Measurements from ENCODE around the gene LCLAT1.

DNA sequence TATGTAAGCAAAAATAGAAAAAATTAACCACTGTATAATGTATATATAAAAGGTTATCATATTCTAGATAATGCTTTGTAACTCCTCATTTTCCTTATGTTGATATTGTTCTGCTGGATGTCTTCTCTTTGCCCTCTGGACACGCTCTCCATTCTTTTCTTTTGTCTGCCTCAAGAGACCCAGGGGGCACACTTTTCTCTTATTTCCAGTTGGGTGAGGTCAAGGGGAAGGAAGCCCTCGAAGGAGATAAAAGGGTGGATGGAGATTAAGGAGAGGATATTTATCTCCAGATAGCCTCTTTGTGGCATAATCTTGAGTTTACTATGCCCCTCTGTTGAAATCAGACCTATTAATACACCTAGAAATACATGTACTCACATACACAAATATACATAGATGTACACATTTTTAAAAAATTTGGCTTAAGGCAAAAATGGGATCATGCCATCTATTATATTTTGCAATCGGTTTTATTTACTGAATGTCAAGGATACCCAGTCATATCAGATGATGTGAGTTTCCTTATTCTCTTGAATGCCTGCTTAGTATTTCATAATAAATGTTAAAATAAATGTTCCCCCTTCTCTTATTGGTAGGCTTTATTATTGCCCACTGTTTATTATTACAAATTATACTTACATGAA, 65.3 kb downstream of the LCLAT1 start:
- TF ChIP-seq, protein P1, sequence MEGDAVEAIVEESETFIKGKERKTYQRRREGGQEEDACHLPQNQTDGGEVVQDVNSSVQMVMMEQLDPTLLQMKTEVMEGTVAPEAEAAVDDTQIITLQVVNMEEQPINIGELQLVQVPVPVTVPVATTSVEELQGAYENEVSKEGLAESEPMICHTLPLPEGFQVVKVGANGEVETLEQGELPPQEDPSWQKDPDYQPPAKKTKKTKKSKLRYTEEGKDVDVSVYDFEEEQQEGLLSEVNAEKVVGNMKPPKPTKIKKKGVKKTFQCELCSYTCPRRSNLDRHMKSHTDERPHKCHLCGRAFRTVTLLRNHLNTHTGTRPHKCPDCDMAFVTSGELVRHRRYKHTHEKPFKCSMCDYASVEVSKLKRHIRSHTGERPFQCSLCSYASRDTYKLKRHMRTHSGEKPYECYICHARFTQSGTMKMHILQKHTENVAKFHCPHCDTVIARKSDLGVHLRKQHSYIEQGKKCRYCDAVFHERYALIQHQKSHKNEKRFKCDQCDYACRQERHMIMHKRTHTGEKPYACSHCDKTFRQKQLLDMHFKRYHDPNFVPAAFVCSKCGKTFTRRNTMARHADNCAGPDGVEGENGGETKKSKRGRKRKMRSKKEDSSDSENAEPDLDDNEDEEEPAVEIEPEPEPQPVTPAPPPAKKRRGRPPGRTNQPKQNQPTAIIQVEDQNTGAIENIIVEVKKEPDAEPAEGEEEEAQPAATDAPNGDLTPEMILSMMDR (conservative IDR thresholded peaks at IDR 0.05 in 1 of 2, IDR thresholded peaks at IDR 0.05 in 1 of 2; ENCODE audit: extremely low read depth in 1 of 2, insufficient read depth in 1 of 2, low read depth in 1 of 2, low read length in 2 of 2), result no peak
- TF ChIP-seq EZH2 (IDR thresholded peaks at IDR 0.05; ENCODE audit: borderline replicate concordance, low read length), result no peak

Measured in mammary epithelial cell (primary cell).